HT1080 (cell line): ENCODE data around the gene SLC25A21. TPM values are rescaled to one million over a fixed set of nuclear protein-coding genes. Genes with fewer than 3 reads are reported as not detected.
A peak's percentile ranks its signal among the peaks of the same experiment; 100 is the strongest.
"Not testable (repeated sequence)": the region's sequence is repeated elsewhere in the genome, so short reads cannot be mapped to it uniquely, and the experiment has no call there.

ENCODE experiments used
- DNase-seq: peaks from one replicate; pipeline ENCODE4 v3.0.0-alpha.2; 2015; ENCODE audit warnings: low read depth
- polyA plus RNA-seq, 2 experiments: library from polyadenylated mRNA; depleted of rRNA; stranded (reverse); fragments of >200 nt; gene quantifications; 2 replicates each; pipeline ENCODE4 v1.2.3, GENCODE V29; 2015
- total RNA-seq: library from RNA; depleted of rRNA; stranded (reverse); fragments of >200 nt; shearing (Covaris generic); gene quantifications from 2 replicates; pipeline ENCODE4 v1.2.3, GENCODE V29; 2014; rRNA removed

SLC25A21 gene
- 0.13 and 0.37 TPM in 2 replicates for total RNA-seq
- 0.24 and 0.80 TPM in 2 replicates for polyA plus RNA-seq (2015; cell fraction: cytosol; rRNA removed)
- 0.26 and 0.90 TPM in 2 replicates for polyA plus RNA-seq (2015; cell fraction: nucleus; rRNA removed)

- peak; percentile 85 for DNase-seq
Observed at GRCh38 chr14:37172024-37172869, at the start of gene SLC25A21. TSS of gene SLC25A21 (minus strand) at chr14:37172606.

GRCh38 chr14:37221073-37221472 lies 48.7 kb upstream of the SLC25A21 start:
- no peak for DNase-seq

- DNase-seq: no peak
Observed at GRCh38 chr14:37215345-37215744, 42.9 kb upstream of the SLC25A21 start.

GRCh38 chr14:37213016-37213415 lies 40.6 kb upstream of the SLC25A21 start:
- DNase-seq: no peak

- no peak for DNase-seq
Observed at GRCh38 chr14:37210448-37210847, 38.0 kb upstream of the SLC25A21 start.

- not testable (repeated sequence) for DNase-seq
Observed at GRCh38 chr14:37209617-37210016, 37.2 kb upstream of the SLC25A21 start.

- DNase-seq: not testable (repeated sequence)
Observed at GRCh38 chr14:37205623-37206605, 33.5 kb upstream of the SLC25A21 start.

GRCh38 chr14:37203423-37203822 lies 31.0 kb upstream of the SLC25A21 start:
- DNase-seq: no peak

- no peak for DNase-seq
Observed at GRCh38 chr14:37202812-37203211, 30.4 kb upstream of the SLC25A21 start.

GRCh38 chr14:37202265-37202664 lies 29.9 kb upstream of the SLC25A21 start:
- no peak for DNase-seq

- no peak for DNase-seq
Observed at GRCh38 chr14:37201724-37202123, 29.3 kb upstream of the SLC25A21 start.

- DNase-seq: no peak
Observed at GRCh38 chr14:37198907-37199306, 26.5 kb upstream of the SLC25A21 start.

GRCh38 chr14:37198273-37198598 lies 25.8 kb upstream of the SLC25A21 start:
- no peak for DNase-seq

- peak; percentile 81 for DNase-seq
Observed at GRCh38 chr14:37197421-37198272, 25.2 kb upstream of the SLC25A21 start, which contains the start of gene MIPOL1. TSS of gene MIPOL1 (plus strand) at chr14:37197937. CDS start at chr14:37247889, 49,952 bp downstream.

GRCh38 chr14:37196604-37197420 lies 24.4 kb upstream of the SLC25A21 start:
- DNase-seq: no peak

- DNase-seq: peak; percentile 60
Observed at GRCh38 chr14:37195327-37195726, 22.9 kb upstream of the SLC25A21 start.

GRCh38 chr14:37194698-37195097 lies 22.3 kb upstream of the SLC25A21 start:
- DNase-seq: no peak

GRCh38 chr14:37189733-37190132 lies 17.3 kb upstream of the SLC25A21 start:
- DNase-seq: not testable (repeated sequence)

- DNase-seq: not testable (repeated sequence)
Observed at GRCh38 chr14:37187840-37188577, 15.6 kb upstream of the SLC25A21 start.
